ENCODE measurements around the gene CDPF1.

Gene CDPF1

GRCh38 chr22:46256358-46256958 is 6.4 kb upstream of the CDPF1 start:
- no peak for DNase-seq

GRCh38 chr22:46251816-46252380 is 1.8 kb upstream of the CDPF1 start:
- DNase-seq: no peak

DNA sequence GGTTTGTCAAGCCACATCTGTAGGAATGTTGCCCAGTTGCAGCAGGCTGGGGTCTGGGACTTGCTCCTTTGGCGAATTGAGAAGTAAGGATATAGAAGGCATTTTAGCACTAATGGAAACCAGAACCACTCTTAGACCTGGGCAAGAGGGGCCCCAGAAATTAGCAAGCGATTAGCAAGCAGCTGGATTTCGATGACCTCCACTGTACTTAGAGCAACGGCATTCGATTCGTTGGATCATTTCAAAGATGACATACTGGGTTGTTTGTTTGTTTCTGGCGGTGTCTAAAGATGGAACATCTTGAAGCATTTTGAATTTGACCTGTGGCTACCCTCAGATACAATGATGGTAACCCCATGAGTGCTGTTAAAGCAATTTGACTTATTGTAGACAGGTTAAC is 1.2 kb upstream of the CDPF1 start:
- no peak for DNase-seq

DNA sequence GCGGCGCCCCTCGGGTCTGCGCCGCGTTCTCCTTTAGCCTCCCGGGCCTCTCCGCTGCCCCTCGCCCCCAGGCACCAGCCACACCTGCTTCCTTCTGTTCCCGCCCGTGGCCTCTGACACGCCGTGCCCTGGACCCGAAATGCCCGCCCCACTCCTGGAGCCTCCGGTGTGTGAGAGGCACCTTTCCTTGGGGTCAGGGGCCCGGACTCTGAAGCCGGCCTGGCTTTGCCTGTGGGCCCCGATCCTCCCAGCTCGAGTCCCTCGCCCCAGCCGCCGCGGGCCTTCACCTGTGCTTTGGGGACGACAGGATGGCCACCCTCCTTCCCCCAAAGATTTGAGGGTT is 661 bp upstream of the CDPF1 start:
- no peak for DNase-seq

- DNase-seq: no peak
These were observed 2.6 kb downstream of the CDPF1 start for GRCh38 chr22:46247443-46247975.

- no peak for DNase-seq
These were observed 3.9 kb downstream of the CDPF1 start for GRCh38 chr22:46246178-46246577.

- DNase-seq: no peak
These were observed 4.6 kb downstream of the CDPF1 start for GRCh38 chr22:46245511-46245910.

GRCh38 chr22:46244771-46245170 is 5.3 kb downstream of the CDPF1 start:
- no peak for DNase-seq

GRCh38 chr22:46242076-46242475 is 8.0 kb downstream of the CDPF1 start:
- no peak for DNase-seq

DNA sequence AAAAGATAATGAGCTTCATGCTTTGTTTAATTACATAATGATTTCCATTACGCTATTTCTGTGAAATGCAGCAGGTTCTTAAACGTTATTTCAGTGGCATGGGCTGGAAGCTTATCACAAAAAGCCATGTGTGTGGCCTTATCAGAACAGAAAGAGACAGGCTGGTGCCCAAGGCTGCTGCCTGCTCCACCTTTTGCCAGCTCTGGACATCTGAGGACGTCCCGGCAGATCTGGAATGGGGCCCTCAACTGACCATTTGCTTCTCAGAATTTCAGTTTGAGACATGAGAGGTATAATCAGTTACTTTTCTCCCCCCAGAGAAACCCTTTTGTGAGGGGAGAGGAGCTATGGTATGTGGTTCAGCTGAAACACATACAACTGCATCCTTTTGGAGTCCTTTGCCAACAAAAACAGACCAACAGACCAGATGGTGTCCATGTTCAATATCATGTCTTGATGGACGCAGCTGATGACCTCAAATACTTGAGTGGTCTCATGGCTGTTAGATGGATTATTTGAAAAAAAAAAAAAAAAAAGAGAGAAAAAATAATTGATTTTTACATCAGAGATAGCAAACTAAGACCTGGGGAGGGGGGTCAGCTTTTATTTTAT is 8.6 kb downstream of the CDPF1 start:
- DNase-seq: no peak

GRCh38 chr22:46240907-46241306 is 9.2 kb downstream of the CDPF1 start:
- DNase-seq: no peak

- DNase-seq: no peak
These were observed 9.6 kb downstream of the CDPF1 start for GRCh38 chr22:46240506-46240905.

GRCh38 chr22:46240073-46240472 is 10.0 kb downstream of the CDPF1 start:
- no peak for DNase-seq

- no peak for DNase-seq
These were observed 10.6 kb downstream of the CDPF1 start for GRCh38 chr22:46239261-46240048.

- DNase-seq: no peak
These were observed 11.6 kb downstream of the CDPF1 start for GRCh38 chr22:46238541-46238940.

DNA sequence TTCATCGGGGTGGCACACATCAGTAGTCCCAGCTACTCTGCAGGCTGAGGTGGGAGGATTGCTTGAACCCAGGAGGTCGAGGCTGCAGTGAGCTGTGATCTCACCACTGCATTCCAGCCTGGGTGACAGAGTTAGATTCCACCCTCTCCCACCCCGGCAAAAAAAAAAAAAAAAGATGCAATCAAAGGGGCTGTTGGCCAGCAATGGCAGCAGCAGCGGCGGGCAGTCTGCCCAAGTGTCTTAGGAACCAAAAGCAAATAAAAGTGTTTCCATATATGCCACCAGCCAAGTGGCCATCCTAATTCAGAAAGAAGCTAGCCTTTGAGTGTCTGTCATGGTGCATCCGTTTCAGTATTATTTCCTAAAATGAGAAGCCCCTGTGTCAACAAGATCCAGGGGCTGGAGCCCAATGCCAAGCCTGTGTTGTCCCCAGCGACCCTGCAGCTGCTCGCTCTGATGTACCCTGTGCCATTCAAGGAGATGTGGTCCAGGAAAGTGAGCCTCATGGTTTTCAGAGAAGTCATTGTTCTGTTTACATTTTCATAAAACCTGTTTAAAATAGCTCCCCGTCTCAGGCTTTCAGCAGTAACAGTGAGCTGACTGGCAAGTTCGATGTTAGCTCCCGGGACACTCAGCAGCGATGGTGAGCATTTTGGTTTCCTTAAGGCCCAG is 12.5 kb downstream of the CDPF1 start:
- no peak for DNase-seq

- DNase-seq: no peak
These were observed 15.1 kb downstream of the CDPF1 start for GRCh38 chr22:46234969-46235368.

- DNase-seq: no peak
These were observed 16.9 kb downstream of the CDPF1 start for GRCh38 chr22:46233231-46233630.

GRCh38 chr22:46230262-46230901 is 19.7 kb downstream of the CDPF1 start:
- no peak for DNase-seq

DNA sequence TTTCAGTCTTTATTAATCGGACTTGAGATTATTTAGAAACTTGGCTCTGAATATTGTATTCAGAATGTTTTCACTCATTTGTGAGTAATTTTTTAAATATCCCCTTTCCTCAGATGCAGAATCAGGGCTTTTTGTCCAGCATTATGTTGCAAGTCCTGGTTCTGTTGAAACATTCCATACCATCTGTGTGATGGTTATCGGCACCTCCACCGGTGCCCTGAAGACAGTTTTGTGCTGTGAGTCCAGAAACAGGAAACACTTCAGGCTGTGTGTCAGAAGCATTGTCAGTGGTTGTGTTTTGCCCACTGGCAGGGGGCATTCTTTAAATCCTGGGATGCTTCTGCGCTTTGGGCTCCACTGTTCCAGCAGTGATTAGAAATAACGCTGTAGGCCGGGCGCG is 20.4 kb downstream of the CDPF1 start:
- no peak for DNase-seq

- DNase-seq: no peak
These were observed 23.5 kb downstream of the CDPF1 start for GRCh38 chr22:46226577-46226976.

DNA sequence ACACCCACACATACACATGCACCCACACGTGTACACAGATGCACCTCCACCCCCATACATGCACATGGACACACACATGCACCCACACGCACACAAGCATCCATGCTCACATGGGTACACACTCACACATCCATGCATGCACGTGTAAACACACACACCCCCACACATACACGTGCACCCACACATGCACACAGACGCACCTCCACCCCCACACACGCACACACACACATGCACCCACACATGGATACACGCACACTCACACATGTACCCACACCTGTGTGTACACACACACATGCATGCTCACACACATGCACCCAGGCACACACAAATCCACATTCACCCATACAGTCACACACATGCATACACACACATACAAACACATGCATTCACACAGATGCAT is 24.5 kb downstream of the CDPF1 start:
- no peak for DNase-seq

- no peak for DNase-seq
These were observed 25.2 kb downstream of the CDPF1 start for GRCh38 chr22:46224898-46225290.
